ENCODE results near the gene RAE1.
A peak's percentile ranks its signal among the peaks of the same experiment; 100 is the strongest.

Gene RAE1

GRCh38 chr20:57374343-57374930 lies 23.4 kb downstream of the RAE1 start:
- DNase-seq: no peak

DNA sequence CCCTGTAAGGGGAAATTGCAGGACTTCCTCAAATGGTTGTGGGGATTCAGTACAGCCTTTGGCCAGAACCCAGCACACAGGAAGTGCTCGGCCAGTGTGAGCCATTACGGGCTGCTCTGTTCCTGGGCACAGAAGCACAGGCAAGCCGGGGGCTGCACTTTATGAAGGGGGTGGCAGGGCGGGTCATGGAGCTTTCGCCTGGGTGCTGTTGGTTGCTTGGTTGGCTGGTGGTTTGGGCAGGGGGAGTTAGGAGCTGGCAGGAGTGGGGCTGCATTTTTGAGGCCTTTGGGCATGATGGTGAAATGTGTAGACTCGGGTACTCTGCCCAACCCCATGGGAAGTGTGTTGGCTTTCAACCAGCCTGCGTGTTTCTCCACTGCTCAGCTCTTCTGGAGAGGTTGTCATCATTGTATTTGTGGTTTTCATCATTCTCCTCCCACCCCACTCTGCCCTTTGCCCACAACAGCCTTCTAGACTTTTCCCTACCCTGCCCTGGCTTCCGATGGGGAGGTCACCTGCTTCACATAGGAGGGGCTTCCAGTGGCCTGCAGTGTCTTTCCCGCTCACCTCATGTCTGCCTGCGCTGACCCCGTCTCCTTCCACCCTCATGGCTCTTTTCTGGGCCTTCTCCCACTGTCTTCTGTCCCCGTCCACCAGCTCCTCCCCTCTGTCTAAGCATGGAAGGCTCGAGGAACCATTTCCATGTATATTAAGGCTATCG lies 24.0 kb downstream of the RAE1 start:
- DNase-seq: no peak

DNA sequence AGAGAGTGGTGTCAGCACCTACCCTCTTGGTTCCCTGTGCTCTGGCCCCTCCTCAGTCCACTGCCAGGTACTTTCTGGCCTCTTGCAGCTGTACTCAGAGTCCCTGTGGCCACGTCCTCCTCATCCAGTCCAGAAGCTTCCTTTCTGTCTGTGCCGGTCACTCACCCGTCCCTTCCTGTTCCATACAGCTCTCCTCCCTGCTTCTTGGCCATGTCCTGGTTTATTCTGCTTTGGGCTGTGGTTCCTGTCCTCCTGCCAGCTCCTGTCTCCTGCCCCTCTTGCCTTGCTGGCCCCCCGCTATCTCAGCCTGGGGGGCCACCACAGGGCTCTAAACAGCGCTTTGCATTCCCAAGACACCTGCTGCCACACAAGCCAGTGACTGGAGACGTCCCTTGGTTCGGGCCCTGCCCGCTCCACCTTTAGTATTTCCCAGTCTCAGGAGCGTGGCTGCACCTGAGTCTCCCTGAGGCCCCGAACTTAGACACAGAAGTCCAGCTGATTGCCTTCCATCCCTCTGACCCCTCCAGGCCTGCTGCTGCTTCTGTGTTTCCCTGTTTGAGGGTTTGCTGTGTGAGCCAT lies 24.7 kb downstream of the RAE1 start:
- DNase-seq: no peak

- DNase-seq: no peak
These were observed 26.3 kb downstream of the RAE1 start for GRCh38 chr20:57377350-57377749.

DNA sequence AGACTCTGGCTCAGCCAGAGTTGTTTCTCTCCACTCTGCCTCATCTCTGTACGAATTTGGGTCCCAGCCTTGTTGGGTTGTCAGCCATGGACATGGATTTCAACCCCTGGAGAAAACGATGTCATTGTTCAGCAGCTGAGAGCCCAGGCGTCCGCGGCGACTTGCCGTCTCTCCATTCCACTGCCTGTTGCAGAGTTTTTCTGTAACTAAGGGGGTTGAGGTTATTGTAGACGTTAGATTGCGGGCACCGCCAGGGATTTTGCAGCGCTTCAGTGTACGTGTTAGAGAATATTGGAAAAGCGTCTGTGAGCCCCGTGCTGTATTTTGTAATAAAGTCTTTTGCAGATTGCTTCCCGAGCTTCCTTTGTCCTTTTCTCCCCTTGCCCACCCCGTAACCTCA lies 27.1 kb downstream of the RAE1 start:
- DNase-seq: no peak

GRCh38 chr20:57378646-57379262 lies 27.7 kb downstream of the RAE1 start:
- DNase-seq: no peak

DNA sequence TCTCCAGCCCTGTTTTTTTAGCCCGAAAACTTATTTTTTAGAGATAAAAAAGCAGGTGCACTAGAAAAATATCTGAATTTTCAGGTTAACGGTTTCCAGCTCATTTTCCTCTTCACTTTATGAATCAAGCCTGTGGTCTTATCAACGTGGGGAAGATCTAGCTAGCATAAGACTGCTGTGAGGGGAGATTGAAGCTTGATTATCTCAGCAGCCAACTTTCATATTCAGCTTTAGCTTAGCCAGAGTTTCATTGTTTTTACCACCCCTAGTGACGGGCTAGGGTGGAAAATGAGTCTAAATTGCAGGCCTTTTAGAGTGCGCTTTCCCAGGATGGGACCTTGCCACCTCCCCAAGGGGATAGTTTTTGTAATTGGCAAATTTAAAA lies 28.2 kb downstream of the RAE1 start:
- DNase-seq: no peak

DNA sequence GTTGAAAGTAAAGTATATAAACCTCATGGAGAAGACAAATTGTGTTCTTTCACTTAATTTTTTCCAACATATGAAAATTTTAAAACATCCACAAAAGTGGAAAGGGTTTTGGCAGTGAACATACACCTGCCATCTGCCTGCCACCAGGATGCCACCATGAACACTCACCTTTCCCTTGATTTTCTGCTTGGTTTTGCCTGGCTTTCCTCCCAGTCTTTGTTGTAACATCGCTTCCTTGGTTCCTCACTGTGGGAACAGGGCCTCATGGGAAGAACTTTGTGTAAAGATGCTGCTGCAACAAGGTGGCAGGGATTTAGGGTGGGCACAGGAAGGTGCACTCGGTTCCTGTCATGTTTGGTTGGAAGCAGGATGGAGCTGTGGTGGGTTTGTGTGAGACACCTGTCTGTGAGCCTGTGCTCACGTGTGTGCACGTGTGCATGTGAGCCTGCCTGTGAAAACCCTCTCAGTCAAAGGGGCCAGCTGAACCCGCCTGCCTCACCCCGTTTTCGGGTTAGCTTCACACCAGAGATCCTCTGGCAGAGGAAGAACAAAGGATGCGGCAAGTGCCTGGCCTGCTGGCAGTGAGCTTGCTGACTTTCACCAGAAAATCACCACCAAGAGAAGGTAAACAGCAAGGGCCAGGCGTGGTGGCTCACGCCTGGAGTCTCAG lies 29.2 kb downstream of the RAE1 start:
- no peak for DNase-seq

DNA sequence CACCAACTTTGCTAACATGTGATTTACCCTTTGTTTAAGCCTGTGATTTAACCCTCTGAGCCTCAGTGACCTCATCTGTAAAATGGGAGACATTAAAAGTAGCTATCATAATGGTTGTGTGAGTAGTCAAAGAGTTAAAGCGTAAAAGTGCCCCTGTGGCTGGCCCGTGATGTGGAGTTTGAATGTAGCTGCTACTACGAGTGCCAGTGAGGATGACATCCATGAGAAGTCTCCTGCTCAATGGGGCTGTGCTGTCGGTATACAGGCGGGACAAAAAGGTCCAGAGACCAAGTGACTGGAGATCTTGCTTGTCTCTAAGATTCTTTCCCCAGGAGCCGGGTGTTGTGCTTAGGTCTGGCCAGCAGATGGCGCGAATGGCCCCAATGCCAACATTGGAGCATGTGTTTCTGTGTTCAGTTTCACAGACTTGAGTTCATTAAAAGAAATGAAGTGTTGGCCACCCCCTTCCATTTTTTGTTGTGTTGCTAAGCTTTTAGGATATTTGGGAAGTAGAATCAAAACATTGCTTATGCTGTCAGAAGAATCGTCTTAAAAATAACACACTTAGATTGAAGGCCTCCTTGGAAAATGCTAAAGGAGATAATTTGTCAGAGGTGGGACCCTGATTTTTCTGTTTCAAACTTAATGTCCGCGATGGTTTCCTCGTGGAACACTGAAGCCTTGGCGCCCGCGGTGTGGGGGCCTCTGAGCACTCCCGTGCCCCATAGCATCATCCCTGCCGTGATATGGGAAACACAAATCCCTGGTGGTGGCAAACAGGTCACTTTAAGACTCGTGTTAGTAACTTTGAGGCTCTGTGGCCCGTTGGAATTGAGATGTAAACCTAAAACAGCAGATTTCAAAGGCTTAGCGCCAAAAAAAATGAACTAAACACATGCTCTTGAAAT lies 30.8 kb downstream of the RAE1 start:
- DNase-seq: peak; percentile 86

GRCh38 chr20:57382516-57382915 lies 31.5 kb downstream of the RAE1 start:
- no peak for DNase-seq

DNA sequence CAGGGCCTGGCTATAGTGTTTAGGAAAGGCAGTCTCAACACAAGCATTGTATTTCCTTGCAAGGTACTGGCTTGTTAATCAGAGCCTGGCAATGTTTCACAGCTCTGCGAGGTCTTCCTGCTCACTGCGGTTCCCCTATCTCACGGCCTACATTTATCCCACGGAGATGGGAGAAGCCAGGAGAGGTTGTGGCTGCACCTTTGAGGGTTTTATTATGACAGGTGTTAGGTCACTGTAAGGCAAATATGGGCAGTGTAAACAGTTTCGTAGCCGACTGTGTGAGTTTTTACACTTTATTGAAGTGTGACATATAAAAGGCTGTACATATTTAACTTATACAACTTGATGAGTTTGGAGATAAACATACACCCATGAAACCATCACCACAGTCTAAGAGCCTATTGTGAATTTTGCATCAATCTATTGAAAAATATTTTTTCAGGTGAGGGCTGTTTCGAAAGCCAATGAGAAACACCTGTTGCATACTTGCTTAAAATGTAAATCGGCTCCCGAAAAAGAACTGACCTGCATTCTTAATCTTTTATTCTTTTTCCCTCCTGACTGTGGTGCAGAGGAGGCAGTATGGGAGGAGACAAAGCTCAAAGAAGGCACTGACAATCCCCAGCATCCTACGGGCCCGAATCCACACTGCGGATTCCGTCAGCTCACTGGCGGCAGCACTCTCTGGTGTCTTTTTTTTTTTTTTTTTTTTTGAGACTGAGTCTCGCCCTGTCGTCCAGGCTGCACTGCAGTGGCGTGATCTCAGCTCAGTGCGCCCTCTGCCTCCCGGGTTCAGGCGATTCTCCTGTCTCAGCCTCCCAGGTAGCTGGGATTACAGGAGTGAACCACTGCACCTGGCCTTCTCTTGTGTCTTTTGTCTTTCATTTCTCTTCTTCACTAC lies 32.6 kb downstream of the RAE1 start:
- DNase-seq: no peak

- no peak for DNase-seq
These were observed 33.4 kb downstream of the RAE1 start for GRCh38 chr20:57384486-57384885.

GRCh38 chr20:57384953-57385761 lies 34.1 kb downstream of the RAE1 start:
- no peak for DNase-seq

- no peak for DNase-seq
These were observed 34.9 kb downstream of the RAE1 start for GRCh38 chr20:57385940-57386339.

GRCh38 chr20:57386762-57387161 lies 35.7 kb downstream of the RAE1 start:
- no peak for DNase-seq

GRCh38 chr20:57387463-57387862 lies 36.4 kb downstream of the RAE1 start:
- DNase-seq: no peak

DNA sequence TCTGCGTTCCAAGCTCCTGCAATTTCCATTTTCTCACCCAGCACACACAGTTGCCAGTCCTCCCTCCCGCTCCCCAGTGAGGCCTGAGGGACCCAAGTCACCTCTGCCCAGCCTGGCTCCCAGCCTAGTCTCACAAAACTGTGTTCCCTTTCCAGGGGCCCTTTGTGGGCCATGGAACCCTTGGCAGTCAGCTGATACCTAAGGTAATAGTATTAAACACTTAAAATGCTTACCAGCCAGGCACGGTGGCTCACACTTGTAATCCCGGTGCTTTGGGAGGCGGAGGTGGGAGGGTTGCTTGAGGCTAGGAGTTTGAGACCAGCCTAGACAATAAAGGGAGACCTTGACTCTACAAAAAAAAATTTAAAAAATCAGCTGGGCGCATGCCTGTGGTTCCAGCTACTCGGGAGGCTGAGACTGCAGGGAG lies 36.9 kb downstream of the RAE1 start:
- no peak for DNase-seq

GRCh38 chr20:57388953-57389694 lies 38.1 kb downstream of the RAE1 start:
- peak; percentile 79 for DNase-seq
